Keratinocyte (primary cell): ENCODE results near the gene TFCP2L1.

Experiments used
- EZH2 ChIP-seq: IDR thresholded peaks from one replicate; pipeline ENCODE4 v1.6.1; 2012; ENCODE audit warnings: inconsistent platforms, mild to moderate bottlenecking, low read length, moderate library complexity
- TF ChIP-seq, protein P1 (sequence below), 3 experiments: IDR thresholded peaks in 1 of 3; conservative IDR thresholded peaks in 1 of 3; optimal IDR thresholded peaks in 1 of 3; 2 replicates in 2 of 3; 3 replicates in 1 of 3; pipeline versions ENCODE3 to v1.5.1; 2011; ENCODE audit warnings: low read length in 3 of 3, mild to moderate bottlenecking in 3 of 3, moderate library complexity in 2 of 3, control low read depth in 1 of 3, inconsistent platforms in 1 of 3; ENCODE audit not compliant: insufficient read depth in 2 of 3; ENCODE audit errors: extremely low read depth in 1 of 3

DNA sequence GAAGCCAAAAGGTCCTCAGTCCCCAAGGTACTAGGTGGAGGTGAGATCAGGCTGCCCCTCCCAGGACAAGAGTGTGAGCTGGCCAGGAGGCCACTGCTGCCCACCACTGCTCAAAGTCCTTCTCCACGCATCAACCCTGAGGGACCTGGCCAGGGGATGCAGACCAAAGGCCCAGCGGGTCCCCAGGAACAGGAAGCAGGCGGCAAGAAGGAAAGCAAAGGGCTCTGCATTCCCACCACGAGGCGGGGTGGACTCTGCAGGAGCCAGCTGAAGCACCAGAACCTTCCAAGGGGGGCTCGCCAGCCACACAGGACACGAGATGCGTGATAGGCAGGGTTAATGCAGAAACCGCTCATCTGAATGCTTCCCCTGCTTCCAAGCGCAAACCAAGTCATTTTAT lies 67.4 kb downstream of the TFCP2L1 start:
- TF ChIP-seq, protein P1, sequence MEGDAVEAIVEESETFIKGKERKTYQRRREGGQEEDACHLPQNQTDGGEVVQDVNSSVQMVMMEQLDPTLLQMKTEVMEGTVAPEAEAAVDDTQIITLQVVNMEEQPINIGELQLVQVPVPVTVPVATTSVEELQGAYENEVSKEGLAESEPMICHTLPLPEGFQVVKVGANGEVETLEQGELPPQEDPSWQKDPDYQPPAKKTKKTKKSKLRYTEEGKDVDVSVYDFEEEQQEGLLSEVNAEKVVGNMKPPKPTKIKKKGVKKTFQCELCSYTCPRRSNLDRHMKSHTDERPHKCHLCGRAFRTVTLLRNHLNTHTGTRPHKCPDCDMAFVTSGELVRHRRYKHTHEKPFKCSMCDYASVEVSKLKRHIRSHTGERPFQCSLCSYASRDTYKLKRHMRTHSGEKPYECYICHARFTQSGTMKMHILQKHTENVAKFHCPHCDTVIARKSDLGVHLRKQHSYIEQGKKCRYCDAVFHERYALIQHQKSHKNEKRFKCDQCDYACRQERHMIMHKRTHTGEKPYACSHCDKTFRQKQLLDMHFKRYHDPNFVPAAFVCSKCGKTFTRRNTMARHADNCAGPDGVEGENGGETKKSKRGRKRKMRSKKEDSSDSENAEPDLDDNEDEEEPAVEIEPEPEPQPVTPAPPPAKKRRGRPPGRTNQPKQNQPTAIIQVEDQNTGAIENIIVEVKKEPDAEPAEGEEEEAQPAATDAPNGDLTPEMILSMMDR (optimal IDR thresholded peaks at IDR 0.05 in 1 of 3, IDR thresholded peaks at IDR 0.05 in 1 of 3, conservative IDR thresholded peaks at IDR 0.05 in 1 of 3; ENCODE audit: extremely low read depth in 1 of 3, insufficient read depth in 2 of 3, low read length in 3 of 3), result no peak
- TF ChIP-seq EZH2, result no peak
